Left lung (tissue), 10 donors: ENCODE measurements around the gene PRAMEF10. TPM values are rescaled to one million over a fixed set of nuclear protein-coding genes. Genes with fewer than 3 reads are reported as not detected.
"Not testable (repeated sequence)": the region's sequence is repeated elsewhere in the genome, so short reads cannot be mapped to it uniquely, and the experiment has no call there.

ENCODE experiments used
- ATAC-seq: fragments of 200-7000 bp; cut with Tn5 transposase; one replicate; pipeline ENCODE4 v1.9.1; 2020; ENCODE audit warnings: moderate library complexity
- DNase-seq, 4 donors: peaks; one replicate each; pipeline ENCODE4 v3.0.0-alpha.2; 2013 to 2020
- H3K27ac ChIP-seq, 2 donors: fragments of 200-600 bp; sonication (generic) in 1 of 2; one replicate each; pipeline versions ENCODE4 v1.5.0 to v1.8.0; 2020 to 2021
- H3K27me3 ChIP-seq, 2 donors: fragments of 200-600 bp; sonication (generic) in 1 of 2; one replicate each; pipeline versions ENCODE4 v1.5.0 to v1.8.0; 2020 to 2021
- H3K36me3 ChIP-seq, 2 donors: fragments of 200-600 bp; sonication (generic) in 1 of 2; one replicate each; pipeline versions ENCODE4 v1.5.0 to v1.8.0; 2020 to 2021
- H3K4me1 ChIP-seq, 2 donors: fragments of 200-600 bp; one replicate each; pipeline ENCODE4 v1.8.0; 2021
- H3K4me3 ChIP-seq, 2 donors: fragments of 200-600 bp; sonication (generic) in 1 of 2; one replicate each; pipeline versions ENCODE4 v1.5.0 to v1.8.0; 2020 to 2021; ENCODE audit warnings: mild to moderate bottlenecking in 1 of 2
- H3K9me3 ChIP-seq, 2 donors: fragments of 200-600 bp; sonication (generic) in 1 of 2; one replicate each; pipeline versions ENCODE4 v1.5.0 to v1.8.0; 2020 to 2021
- CTCF ChIP-seq, 2 donors: fragments of 200-600 bp; sonication (generic) in 1 of 2; IDR thresholded peaks; one replicate each; pipeline versions ENCODE4 v1.5.0 to v1.8.0; 2021; ENCODE audit warnings: antibody characterized with exemption in 2 of 2
- intact Hi-C, 2 donors: fragments of 100-400 bp; cut with DNase I; formaldehyde crosslinking; loops; one replicate each; pipeline versions ENCODE4 v1.11.2 to v1.14.2; 2022
- polyA plus RNA-seq, 6 donors: library from polyadenylated mRNA; unstranded; fragments of 120-200 nt; gene quantifications; one replicate each; pipeline ENCODE4 v1.2.1, GENCODE V29; 2013; ENCODE audit not compliant: insufficient read length in 6 of 6
- total RNA-seq, 2 donors: library from RNA; stranded (reverse); fragmentation: NEBNext Ultra II Directional; extraction: Animal tissue kit (Norgen Biotek cat#: 25700); gene quantifications; one replicate each; pipeline ENCODE4 v1.2.1, GENCODE V29; 2021
- donor health status: DM: no; HTN: yes; CAD: no.
- donor health status: DM: no; HTN: no; CAD: no.

The PRAMEF10 gene
- total and polyA plus RNA-seq, 8 donors = not detected

- Histone ChIP-seq H3K27me3 (no peaks in the 10 kb centered on the region), H3K4me1 (no peaks in the 10 kb centered on the region), H3K27ac (no peak overlapping the region), H3K9me3 (no peaks in the 10 kb centered on the region), H3K4me3 (no peak overlapping the region), H3K36me3 (no peaks in the 10 kb centered on the region)
- ATAC-seq (no peak), DNase-seq (no peak)
- no peak for TF ChIP-seq CTCF (IDR thresholded peaks at IDR 0.05)
- intact Hi-C loops = no loop called here
Observed at GRCh38 chr1:12851779-12852178, 46.3 kb downstream of the PRAMEF10 start.

- H3K9me3 ChIP-seq, intact Hi-C loops, H3K36me3 ChIP-seq, H3K27me3 ChIP-seq, H3K4me1 ChIP-seq, H3K27ac ChIP-seq, DNase-seq, H3K4me3 ChIP-seq, ATAC-seq: not testable (repeated sequence)
Observed at GRCh38 chr1:12848620-12849019, 49.5 kb downstream of the PRAMEF10 start, which contains the start of gene HNRNPCL1. HNRNPCL1 (minus strand) TSS chr1:12848720; CDS start chr1:12848289, 431 bp downstream.

Other genes with a start within 250 kb of the PRAMEF10 start
- gene AADACL3, start 182.2 kb downstream of the PRAMEF10 start, total RNA-seq = not detected
- not detected for gene AADACL3, start 182.2 kb downstream of the PRAMEF10 start, polyA plus RNA-seq
- 1 to 10 TPM in 1 of 2 donors, not detected in 1; 1.1 TPM for gene CFAP107, start 152.1 kb downstream of the PRAMEF10 start, total RNA-seq
- gene CFAP107, start 152.1 kb downstream of the PRAMEF10 start, polyA plus RNA-seq = 1 to 10 TPM in 4 of 6 donors, under 1 TPM in 2; 0.18 to 2.8 (median 1.8) TPM
- not detected for gene PRAMEF12, start 124.5 kb downstream of the PRAMEF10 start, total RNA-seq
- gene PRAMEF12, start 124.5 kb downstream of the PRAMEF10 start, polyA plus RNA-seq = not detected
- not detected for gene PRAMEF1, start 106.9 kb downstream of the PRAMEF10 start, total RNA-seq
- gene PRAMEF1, start 106.9 kb downstream of the PRAMEF10 start, polyA plus RNA-seq = not detected
- gene PRAMEF11, start 66.9 kb downstream of the PRAMEF10 start, total RNA-seq = not detected
- gene PRAMEF11, start 66.9 kb downstream of the PRAMEF10 start, polyA plus RNA-seq = not detected
- gene HNRNPCL1, start 49.5 kb downstream of the PRAMEF10 start, total RNA-seq = not detected
- under 1 TPM in 5 of 6 donors, not detected in 1; 0.20 to 0.35 (median 0.31) TPM for gene HNRNPCL1, start 49.5 kb downstream of the PRAMEF10 start, polyA plus RNA-seq
- gene PRAMEF2, start 41.2 kb downstream of the PRAMEF10 start, total RNA-seq = not detected
- gene PRAMEF2, start 41.2 kb downstream of the PRAMEF10 start, polyA plus RNA-seq = not detected
- not detected for gene PRAMEF4, start 12.1 kb downstream of the PRAMEF10 start, total RNA-seq
- gene PRAMEF4, start 12.1 kb downstream of the PRAMEF10 start, polyA plus RNA-seq = not detected
- gene PRAMEF7, start 18.3 kb upstream of the PRAMEF10 start, total RNA-seq = not detected
- gene PRAMEF7, start 18.3 kb upstream of the PRAMEF10 start, polyA plus RNA-seq = not detected
- gene PRAMEF6, start 49.3 kb upstream of the PRAMEF10 start, total RNA-seq = not detected
- gene PRAMEF6, start 49.3 kb upstream of the PRAMEF10 start, polyA plus RNA-seq = not detected
- gene PRAMEF27, start 158.3 kb upstream of the PRAMEF10 start, total RNA-seq = not detected
- not detected for gene PRAMEF27, start 158.3 kb upstream of the PRAMEF10 start, polyA plus RNA-seq
- gene HNRNPCL3, start 162.5 kb upstream of the PRAMEF10 start, total RNA-seq = not detected
- under 1 TPM in 1 of 6 donors, not detected in 5; 0.28 TPM for gene HNRNPCL3, start 162.5 kb upstream of the PRAMEF10 start, polyA plus RNA-seq
- gene PRAMEF25, start 172.5 kb upstream of the PRAMEF10 start, total RNA-seq = not detected
- gene PRAMEF25, start 172.5 kb upstream of the PRAMEF10 start, polyA plus RNA-seq = not detected
- not detected for gene HNRNPCL2, start 218.6 kb upstream of the PRAMEF10 start, total RNA-seq
- under 1 TPM in 4 of 6 donors, not detected in 2; 0.13 to 0.49 (median 0.30) TPM for gene HNRNPCL2, start 218.6 kb upstream of the PRAMEF10 start, polyA plus RNA-seq